Measurements from ENCODE around the gene SLC26A9. TPM values are rescaled to one million over a fixed set of nuclear protein-coding genes. Genes with fewer than 3 reads are reported as not detected.

Gene SLC26A9
- total RNA-seq, 1 donor from 2014 or later = not detected

GRCh38 chr1:205990226-205990625 lies 47.0 kb upstream of the SLC26A9 start:
- Histone ChIP-seq H3K79me2 (ENCODE audit: low read depth) (no peaks in the 10 kb centered on the region), H3K36me3 (no peaks in the 10 kb centered on the region), H3K9me3 (ENCODE audit: low read depth) (no peaks in the 10 kb centered on the region), H3K27me3 (no peaks in the 10 kb centered on the region), H2AFZ (replicated peaks) (no peak overlapping the region), H4K20me1 (ENCODE audit: low read depth) (no peaks in the 10 kb centered on the region), H3K9ac (no peak overlapping the region), H3K27ac (no peak overlapping the region), H3K4me3 (no peak overlapping the region), H3K4me1 (peaks cover 8% of the 10 kb centered on the region), H3K4me2 (no peak overlapping the region), H3F3A (ENCODE audit: low read depth) (no peaks in the 10 kb centered on the region)
- no peak overlapping the region for H3K4me3 Mint-ChIP-seq
- DNase-seq (ENCODE audit: low spot score) = no peak
- H3K9me3 Mint-ChIP-seq = peaks cover 9% of the 10 kb centered on the region
- no peak for TF ChIP-seq EZH2 (IDR thresholded peaks at IDR 0.05)
- TF ChIP-seq EZH2phosphoT487 (IDR thresholded peaks at IDR 0.05) = no peak
- TF ChIP-seq CTCF (IDR thresholded peaks at IDR 0.05) = no peak
- H3K27me3 Mint-ChIP-seq (ENCODE audit: insufficient read depth, low read depth) = peaks cover 8% of the 10 kb centered on the region
- no peak overlapping the region for H3K27ac Mint-ChIP-seq
- H3K4me1 Mint-ChIP-seq = peaks cover 27% of the 10 kb centered on the region
- peaks cover 3% of the 10 kb centered on the region for H3K36me3 Mint-ChIP-seq

- Mint-ChIP-seq H3K36me3 (peaks cover 3% of the 10 kb centered on the region), H3K9me3 (peaks cover 9% of the 10 kb centered on the region), H3K4me3 (no peak overlapping the region), H3K27me3 (ENCODE audit: insufficient read depth, low read depth) (peaks cover 10% of the 10 kb centered on the region), H3K27ac (no peak overlapping the region), H3K4me1 (peaks cover 26% of the 10 kb centered on the region)
- TF ChIP-seq CTCF (IDR thresholded peaks at IDR 0.05) (no peak), EZH2 (IDR thresholded peaks at IDR 0.05) (no peak), EZH2phosphoT487 (IDR thresholded peaks at IDR 0.05) (no peak)
- no peaks in the 10 kb centered on the region for H3K27me3 ChIP-seq
- DNase-seq (ENCODE audit: low spot score) = no peak
- H3K4me3 ChIP-seq = no peak overlapping the region
- peaks cover 7% of the 10 kb centered on the region for H3K4me1 ChIP-seq
- H3K4me2 ChIP-seq = no peak overlapping the region
- H3K9me3 ChIP-seq (ENCODE audit: low read depth) = no peaks in the 10 kb centered on the region
- H3F3A ChIP-seq (ENCODE audit: low read depth) = no peaks in the 10 kb centered on the region
- H2AFZ ChIP-seq (replicated peaks) = no peak overlapping the region
- H3K27ac ChIP-seq = no peak overlapping the region
- no peaks in the 10 kb centered on the region for H3K36me3 ChIP-seq
- H4K20me1 ChIP-seq (ENCODE audit: low read depth) = no peaks in the 10 kb centered on the region
- no peak overlapping the region for H3K9ac ChIP-seq
- H3K79me2 ChIP-seq (ENCODE audit: low read depth) = no peaks in the 10 kb centered on the region
Observed at GRCh38 chr1:205989786-205990185, 46.5 kb upstream of the SLC26A9 start.

- DNase-seq (ENCODE audit: low spot score) = no peak
- peaks cover 12% of the 10 kb centered on the region for H3K27me3 Mint-ChIP-seq (ENCODE audit: insufficient read depth, low read depth)
- H3K27me3 ChIP-seq = no peaks in the 10 kb centered on the region
- peaks cover 9% of the 10 kb centered on the region for H3K9me3 Mint-ChIP-seq
- no peaks in the 10 kb centered on the region for H3K79me2 ChIP-seq (ENCODE audit: low read depth)
- no peak overlapping the region for H3K4me3 ChIP-seq
- no peak overlapping the region for H3K9ac ChIP-seq
- no peak overlapping the region for H3K4me2 ChIP-seq
- TF ChIP-seq CTCF (IDR thresholded peaks at IDR 0.05) = peak; percentile 6
- TF ChIP-seq EZH2phosphoT487 (IDR thresholded peaks at IDR 0.05) = no peak
- TF ChIP-seq EZH2 (IDR thresholded peaks at IDR 0.05) = no peak
- H3K27ac Mint-ChIP-seq = no peak overlapping the region
- no peak overlapping the region for H3K27ac ChIP-seq
- H3K36me3 ChIP-seq = no peaks in the 10 kb centered on the region
- H2AFZ ChIP-seq (replicated peaks) = no peak overlapping the region
- H3K4me1 ChIP-seq = no peaks in the 10 kb centered on the region
- no peaks in the 10 kb centered on the region for H4K20me1 ChIP-seq (ENCODE audit: low read depth)
- no peaks in the 10 kb centered on the region for H3F3A ChIP-seq (ENCODE audit: low read depth)
- H3K4me1 Mint-ChIP-seq = peaks cover 23% of the 10 kb centered on the region
- H3K9me3 ChIP-seq (ENCODE audit: low read depth) = no peaks in the 10 kb centered on the region
- H3K36me3 Mint-ChIP-seq = peaks cover 3% of the 10 kb centered on the region
- no peak overlapping the region for H3K4me3 Mint-ChIP-seq
Observed at GRCh38 chr1:205988585-205988995, 45.3 kb upstream of the SLC26A9 start.
